ENCODE measurements around the gene DYSF. TPM values are rescaled to one million over a fixed set of nuclear protein-coding genes. Genes with fewer than 3 reads are reported as not detected.
A peak's percentile ranks its signal among the peaks of the same experiment; 100 is the strongest.

The DYSF gene
- total RNA-seq, 1 experiment from 2014 or later = 0.50 TPM

DNA sequence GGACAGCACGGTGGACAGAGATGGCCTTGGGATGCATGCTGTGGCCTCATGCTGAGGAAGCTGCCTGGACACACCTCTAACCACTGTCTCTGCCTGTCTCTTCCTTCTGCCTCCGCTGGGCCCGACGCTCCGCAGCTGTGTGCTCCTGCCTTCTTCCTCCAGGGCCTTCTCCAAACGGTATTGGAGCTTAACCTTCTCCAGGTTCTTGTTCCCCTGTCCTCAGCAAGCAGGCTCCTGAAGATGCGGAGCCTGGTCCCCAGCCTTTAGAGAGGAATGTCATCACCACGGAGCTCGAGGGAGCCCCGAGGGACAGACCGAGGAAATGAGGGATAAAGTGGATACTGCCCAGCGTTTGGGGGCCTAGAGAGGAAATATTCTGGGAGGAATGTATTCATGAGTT lies 155.1 kb downstream of the DYSF start:
- in situ Hi-C loops (cut with HindIII; ENCODE audit: low pct_unique_long_range_greater_than_20kb, low sequenced_read_pairs) = no loop called here
- no peak for DNase-seq (ENCODE audit: low read depth, low spot score)

DNA sequence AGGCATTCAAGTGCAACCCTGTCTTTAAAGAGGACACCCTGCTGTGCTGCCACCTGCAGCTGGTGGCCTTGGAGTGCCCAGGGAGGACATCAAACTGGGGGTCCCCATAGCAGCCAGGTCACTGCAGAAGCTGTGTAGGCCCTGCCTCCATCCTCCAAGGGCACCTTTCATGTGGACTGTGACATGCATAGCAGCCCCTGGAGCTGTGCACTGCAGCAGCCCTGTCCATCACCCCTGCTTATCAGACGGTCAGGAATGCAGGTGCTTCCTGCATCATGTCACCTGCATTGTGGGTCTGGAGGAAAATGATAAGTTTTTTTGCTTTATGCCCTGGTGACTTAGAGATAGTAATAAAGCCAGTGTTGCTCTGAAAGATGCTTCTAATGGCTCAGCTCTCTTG lies 155.7 kb downstream of the DYSF start:
- in situ Hi-C loops (cut with HindIII; ENCODE audit: low pct_unique_long_range_greater_than_20kb, low sequenced_read_pairs) = no loop called here
- no peak for DNase-seq (ENCODE audit: low read depth, low spot score)

DNA sequence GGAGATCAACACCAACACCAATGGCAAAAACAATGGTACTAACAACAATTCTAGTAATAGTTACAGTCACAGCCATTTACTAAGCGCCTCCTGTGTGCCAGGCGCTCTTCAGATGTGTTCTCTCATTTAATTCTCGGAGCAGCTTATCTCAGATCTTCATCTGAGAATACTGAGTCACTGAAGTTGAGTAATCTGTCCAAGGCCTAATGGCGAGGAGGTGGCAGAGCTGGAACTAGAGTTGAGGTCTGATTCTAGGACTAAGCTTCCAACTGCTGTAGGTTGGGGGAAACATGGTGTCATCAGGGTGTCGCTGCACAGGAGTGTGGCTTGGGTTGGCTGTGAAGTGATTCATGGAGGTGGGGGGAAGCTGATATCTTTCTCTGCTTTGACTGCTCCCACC lies 156.1 kb downstream of the DYSF start:
- DNase-seq (ENCODE audit: low read depth, low spot score) = no peak

DNA sequence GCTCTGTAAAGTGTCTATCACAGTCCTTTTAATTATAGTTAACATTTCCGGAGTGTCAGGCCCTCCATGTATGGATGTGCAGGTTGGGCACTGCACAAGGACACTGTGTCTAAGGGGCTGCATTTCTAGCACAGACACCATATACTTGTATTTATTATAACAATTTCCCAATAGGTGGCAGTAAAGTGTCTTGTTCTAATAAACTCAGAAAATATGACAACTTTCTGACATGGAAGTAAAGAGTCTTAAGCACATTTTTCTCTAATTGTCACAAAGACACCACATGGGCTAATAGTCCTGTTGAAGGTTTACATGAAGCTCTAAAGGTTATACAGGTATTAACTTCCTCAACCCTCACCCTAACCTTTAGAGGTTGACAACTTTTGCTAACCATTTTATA lies 156.6 kb downstream of the DYSF start:
- peak; percentile 67 for DNase-seq (ENCODE audit: low read depth, low spot score)
- in situ Hi-C loops (cut with HindIII; ENCODE audit: low pct_unique_long_range_greater_than_20kb, low sequenced_read_pairs) = no loop called here

More for the DNA sequence above, 156.1 kb downstream of the DYSF start:
- in situ Hi-C loops (cut with HindIII; ENCODE audit: low pct_unique_long_range_greater_than_20kb, low sequenced_read_pairs) = no loop called here

DNA sequence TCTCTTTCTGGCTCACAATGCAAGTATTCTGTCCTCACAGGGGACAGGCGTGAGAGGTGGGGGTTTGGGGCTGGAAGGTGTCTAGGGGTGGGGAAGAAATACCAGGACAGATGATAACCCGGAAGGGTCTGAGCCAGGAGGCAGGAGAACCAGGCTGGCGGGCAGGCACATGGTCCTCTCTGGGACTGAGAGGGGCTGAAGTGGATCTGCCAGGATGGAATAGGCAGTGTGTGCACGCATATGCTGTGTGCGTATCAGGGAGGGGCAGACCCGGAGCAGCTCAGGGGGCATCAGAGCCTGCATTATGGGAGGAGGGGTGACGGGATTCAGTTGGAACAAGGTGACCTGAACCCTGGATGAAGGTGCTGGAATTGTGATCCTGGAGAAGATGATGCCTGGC lies 157.3 kb downstream of the DYSF start:
- in situ Hi-C loops (cut with HindIII; ENCODE audit: low pct_unique_long_range_greater_than_20kb, low sequenced_read_pairs) = no loop called here
- DNase-seq (ENCODE audit: low read depth, low spot score) = no peak

DNA sequence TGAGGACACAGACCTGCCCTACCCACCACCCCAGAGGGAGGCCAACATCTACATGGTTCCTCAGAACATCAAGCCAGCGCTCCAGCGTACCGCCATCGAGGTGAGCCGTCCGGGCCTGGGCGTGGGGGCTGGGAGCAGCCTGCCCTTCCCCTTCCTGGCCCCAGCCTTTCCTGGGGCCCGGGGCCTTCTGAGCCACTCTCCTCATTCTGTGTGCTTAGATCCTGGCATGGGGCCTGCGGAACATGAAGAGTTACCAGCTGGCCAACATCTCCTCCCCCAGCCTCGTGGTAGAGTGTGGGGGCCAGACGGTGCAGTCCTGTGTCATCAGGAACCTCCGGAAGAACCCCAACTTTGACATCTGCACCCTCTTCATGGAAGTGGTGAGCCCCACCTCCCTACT lies 157.9 kb downstream of the DYSF start:
- in situ Hi-C loops (cut with HindIII; ENCODE audit: low pct_unique_long_range_greater_than_20kb, low sequenced_read_pairs) = no loop called here
- DNase-seq (ENCODE audit: low read depth, low spot score) = no peak

DNA sequence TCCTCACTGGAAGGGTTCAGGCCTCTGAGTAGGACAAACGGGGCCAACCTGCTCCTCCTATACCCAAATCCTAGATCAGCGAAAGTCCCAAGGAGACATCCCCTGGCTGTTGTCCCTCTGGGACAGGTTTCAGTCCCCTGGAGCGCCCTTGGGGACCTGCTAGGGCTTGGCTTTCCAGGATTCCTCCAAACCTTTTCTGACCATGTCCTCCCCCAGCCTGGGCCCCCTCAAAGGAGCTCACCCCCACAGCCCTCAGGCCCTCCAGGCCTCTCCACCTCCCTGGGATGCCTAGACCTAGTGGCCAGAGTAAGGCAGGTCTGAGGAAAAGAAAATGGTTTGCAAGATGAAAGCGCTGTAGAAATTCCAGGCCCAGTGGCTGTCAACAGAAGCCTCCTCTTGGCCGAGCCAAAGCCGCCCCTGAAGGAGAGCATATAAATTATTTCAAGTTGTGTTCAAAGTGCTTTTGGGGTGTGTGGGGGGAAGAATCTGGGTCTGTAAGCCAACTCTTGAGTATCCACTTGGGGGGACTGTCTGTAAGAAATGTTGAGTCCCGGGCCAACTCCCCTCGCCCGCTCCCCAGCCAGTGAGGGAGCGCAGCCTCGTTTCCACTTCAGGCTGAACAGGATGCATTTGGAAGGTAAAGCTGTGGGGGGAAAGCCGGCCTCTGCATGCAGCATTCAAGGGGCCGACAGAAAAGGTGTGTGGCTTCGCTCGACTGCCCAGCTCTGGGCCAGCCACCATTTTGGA lies 158.6 kb downstream of the DYSF start:
- in situ Hi-C loops (cut with HindIII; ENCODE audit: low pct_unique_long_range_greater_than_20kb, low sequenced_read_pairs) = no loop called here

DNA sequence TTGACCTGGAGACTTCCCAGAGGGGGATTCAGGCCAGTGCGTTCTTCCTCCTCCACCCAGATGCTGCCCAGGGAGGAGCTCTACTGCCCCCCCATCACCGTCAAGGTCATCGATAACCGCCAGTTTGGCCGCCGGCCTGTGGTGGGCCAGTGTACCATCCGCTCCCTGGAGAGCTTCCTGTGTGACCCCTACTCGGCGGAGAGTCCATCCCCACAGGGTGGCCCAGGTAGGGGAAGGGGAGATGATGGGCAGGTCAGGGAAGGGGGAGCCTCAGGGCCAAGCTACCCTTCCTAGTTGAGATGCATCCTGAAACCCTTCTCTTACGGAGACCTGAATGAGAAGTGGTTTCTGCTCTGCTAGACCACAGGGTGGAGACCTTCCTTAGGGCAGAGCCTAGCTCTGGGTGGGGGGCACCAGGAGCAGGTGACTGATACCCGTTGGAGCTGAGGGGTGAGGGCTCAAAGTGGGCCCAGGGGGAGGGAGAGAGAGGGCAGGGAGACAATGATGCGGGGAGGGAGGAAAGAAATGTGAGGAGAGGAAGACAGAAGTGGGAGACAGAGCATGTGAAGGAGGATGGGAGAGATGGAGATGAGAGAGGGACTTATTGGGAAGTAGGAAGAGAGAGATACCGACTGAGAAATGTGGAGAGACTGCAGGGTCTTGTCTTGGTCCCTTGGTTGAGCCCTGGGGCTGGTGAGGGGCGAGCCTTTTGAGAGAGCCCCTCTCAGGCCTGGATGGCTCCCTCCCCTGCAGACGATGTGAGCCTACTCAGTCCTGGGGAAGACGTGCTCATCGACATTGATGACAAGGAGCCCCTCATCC lies 159.4 kb downstream of the DYSF start:
- no peak for DNase-seq (ENCODE audit: low read depth, low spot score)
- in situ Hi-C loops (cut with HindIII; ENCODE audit: low pct_unique_long_range_greater_than_20kb, low sequenced_read_pairs) = no loop called here

More for the DNA sequence above, 158.6 kb downstream of the DYSF start:
- no peak for DNase-seq (ENCODE audit: low read depth, low spot score)

DNA sequence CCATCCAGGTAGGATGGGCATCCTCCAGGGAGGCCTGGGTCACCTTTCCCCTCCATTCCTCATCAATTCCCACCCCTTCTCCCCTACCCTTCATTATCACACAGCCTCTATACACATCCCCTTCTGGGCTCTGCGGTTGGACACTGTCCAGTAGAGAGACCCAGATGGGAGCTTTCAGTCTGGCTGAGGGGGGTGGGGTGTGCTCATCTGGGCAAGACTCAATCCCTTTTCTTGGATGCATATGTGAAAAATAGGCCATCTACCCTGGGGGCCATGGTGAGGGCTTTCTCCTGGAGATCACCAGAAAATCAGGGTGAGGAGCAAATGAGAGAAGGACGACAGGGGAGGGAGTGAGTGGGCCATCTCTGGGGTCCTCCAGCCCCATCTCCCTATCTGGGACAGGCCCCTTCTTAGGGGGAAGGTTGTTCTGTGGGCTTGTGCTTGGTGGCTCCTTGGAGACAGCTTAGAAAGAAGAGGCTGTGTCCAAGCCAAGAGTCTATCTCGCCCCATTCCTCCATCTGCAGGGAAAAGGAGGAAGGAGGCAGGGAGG lies 160.1 kb downstream of the DYSF start:
- in situ Hi-C loops (cut with HindIII; ENCODE audit: low pct_unique_long_range_greater_than_20kb, low sequenced_read_pairs) = no loop called here
- no peak for DNase-seq (ENCODE audit: low read depth, low spot score)

DNA sequence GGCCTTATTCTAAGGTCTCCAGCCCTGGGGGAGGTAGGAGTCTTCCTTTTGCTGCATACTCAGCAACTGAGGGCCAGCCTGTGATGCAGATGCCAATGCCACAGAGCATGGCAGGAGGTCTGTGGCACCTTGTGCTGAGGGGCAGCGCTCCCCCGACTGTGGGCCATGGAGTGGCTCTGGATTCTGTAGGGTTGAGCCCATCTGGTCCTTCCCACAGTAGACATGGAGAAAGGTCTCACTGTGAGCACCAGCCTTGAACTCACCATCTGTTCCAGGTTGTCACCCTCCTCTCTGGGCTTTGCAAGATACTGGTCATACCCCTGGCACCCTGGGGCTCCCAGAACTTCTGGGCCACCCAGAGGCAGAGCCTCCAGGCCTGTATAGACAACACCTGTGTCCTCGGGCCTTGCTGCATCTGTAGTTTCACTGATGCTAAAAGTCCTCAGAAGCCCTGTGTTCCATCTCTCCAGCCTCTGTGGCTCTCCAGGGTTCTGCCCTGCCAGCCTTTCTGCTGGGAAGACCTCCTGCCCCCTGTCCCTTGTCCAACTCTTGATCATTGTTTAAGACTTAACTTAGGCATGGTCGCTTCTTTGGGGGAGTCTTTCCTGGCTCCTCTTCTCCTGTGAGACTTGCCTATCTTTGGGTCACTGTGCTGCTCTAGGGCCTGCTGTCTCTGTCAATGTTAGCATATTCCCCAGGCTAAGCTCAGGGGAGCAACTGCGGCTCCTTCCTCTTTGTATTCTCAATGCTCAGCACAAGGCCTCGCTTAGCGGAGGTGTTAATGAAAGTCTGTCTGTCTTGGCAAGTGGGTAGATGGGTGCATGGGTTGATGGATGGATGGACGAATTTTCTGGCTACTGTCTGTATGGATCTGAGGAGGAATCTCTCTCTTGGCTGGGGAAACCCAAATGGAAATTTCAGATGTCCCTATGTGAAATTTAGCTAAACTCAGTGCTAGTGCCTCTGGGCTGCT lies 160.9 kb downstream of the DYSF start:
- in situ Hi-C loops (cut with HindIII; ENCODE audit: low pct_unique_long_range_greater_than_20kb, low sequenced_read_pairs) = no loop called here
- DNase-seq (ENCODE audit: low read depth, low spot score) = no peak

DNA sequence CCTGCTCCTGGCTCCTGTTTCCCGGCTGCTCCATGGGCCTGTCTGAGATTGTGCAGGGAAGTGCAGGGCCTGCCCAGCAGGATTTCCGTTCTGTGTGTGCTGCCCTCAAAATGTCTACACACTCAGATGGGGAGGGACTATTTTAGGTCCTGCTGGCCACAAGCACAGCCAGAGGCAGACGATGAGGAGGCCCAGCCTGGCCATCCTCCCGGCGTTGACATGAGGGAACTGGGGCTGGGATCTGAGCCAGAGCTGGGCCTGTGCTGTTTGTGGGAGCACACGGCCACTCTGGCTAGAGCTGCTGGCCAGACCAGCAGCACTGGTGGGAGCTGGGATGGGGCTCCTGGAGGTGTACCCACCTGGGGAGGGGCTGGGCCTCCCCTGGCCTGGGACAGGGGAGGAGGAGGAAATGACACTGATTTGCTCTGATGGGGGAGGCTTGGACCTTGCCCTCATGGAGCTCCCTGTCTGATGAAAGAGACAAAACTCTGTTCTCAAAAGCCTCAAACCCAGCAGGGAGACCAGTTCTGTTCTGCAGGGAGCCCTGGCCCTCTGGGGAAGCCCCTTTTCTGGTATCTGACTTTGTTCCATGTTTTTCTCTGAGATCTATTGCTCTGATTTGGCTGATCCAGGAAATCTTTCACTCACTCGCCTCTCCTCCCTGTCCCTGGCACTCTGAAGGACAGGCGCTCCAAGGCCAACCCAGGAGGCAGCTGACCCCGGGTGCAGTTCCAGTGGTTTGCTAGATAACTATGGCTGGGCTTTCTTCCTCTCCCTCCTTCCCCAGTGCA lies 161.8 kb downstream of the DYSF start:
- in situ Hi-C loops (cut with HindIII; ENCODE audit: low pct_unique_long_range_greater_than_20kb, low sequenced_read_pairs) = no loop called here
- no peak for DNase-seq (ENCODE audit: low read depth, low spot score)

DNA sequence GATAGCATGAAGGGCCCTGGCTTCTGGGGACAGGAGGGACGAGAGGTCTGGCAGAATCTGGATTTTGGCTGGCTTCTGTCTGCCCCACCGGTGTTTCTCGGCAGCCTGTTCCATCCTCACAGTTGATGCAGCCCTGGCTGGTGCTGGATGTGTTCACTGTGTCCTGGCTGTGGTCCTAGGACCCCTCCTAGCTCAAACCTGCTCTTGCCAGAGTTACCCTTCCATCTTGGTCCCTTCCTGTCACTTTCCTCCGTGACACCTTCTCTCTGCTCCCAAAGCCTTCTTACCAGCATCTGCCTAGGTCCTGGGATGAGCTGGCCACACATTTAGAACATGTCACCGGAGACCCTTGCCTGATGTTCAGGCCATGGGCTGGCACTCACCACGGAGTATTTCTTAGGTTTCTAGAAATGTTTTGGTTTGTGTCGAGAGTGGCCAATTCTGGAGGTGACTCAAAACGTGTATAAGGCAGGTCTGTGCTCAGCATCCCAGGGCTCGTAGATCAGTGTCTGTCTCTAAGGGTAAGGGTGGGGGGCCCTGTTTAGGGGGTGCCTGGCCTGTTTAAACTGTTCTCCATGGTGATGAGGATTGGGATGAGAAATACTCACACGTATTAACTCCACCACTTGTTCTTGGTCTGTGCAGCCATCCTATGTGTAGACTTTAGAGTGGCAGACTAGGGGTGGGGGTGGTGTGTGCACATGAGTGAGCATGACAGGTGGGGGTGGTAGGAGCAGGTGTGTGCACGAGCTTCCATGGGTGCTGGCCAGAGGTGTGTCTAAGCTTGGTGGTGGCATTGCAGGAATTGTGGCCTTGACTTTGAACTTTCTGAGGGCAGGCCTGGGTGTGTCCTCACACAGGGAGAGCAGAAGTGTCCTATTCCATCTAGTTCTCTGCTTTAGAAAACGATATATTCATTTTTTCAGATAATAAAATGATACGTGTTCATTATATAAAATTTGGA lies 162.7 kb downstream of the DYSF start:
- in situ Hi-C loops (cut with HindIII; ENCODE audit: low pct_unique_long_range_greater_than_20kb, low sequenced_read_pairs) = no loop called here
- no peak for DNase-seq (ENCODE audit: low read depth, low spot score)

DNA sequence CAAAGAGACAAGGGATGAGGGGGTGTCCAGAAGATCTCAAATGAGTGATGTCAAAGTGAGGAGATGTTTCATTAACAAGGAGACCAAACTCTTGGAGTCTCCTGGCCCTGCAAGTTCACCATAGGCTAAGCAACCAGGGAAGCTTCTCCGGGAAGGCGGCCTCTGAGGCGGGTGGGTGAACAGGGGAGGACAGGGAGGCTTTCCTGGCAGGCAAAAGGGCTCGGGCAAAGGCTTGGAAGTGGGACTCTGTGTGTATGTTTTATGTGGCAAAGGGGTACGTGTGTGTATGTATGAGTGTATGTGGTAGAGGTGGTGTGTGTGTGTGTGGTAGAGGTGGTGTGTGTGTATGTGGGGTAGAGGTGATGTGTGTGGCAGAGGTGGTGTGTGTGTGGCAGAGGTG lies 163.9 kb downstream of the DYSF start:
- in situ Hi-C loops (cut with HindIII; ENCODE audit: low pct_unique_long_range_greater_than_20kb, low sequenced_read_pairs) = no loop called here
- DNase-seq (ENCODE audit: low read depth, low spot score) = no peak

DNA sequence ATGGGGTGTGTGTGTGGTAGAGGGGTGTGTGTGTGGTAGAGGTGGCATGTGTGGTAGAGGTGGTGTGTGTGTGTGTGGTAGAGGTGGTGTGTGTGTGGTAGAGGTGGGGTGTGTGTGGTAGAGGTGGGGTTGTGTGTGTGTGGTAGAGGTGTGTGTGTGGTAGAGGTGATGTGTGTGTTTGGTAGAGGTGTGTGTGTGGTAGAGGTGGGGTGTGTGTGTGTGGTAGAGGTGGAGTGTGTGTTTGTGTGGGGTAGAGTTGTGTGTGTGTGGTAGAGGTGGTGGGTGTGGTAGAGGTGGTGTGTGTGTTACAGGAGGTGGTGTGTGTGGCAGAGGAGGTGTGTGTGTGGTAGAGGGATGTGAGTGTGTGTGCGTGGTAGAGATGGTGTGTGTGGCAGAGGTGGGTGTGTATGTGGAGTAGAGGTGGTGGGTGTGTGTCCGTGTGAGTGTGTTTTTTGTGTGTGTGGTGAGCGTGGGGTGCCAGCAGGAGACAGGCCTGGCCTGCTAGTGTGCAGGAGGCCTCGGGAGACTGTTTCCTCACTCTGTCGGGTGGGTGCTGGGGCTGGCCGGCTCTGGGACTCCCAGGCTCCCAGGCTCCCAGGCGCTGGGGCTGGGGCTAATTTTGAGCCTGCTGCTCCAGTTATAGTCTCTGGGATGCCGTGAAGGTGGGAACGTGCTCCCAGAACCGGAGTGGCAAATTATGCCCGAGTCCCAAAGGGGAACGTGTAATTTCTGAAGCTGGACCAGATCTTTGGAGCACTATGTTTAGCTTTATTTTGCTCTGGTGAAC lies 165.2 kb downstream of the DYSF start:
- in situ Hi-C loops (cut with HindIII; ENCODE audit: low pct_unique_long_range_greater_than_20kb, low sequenced_read_pairs) = no loop called here
- no peak for DNase-seq (ENCODE audit: low read depth, low spot score)

DNA sequence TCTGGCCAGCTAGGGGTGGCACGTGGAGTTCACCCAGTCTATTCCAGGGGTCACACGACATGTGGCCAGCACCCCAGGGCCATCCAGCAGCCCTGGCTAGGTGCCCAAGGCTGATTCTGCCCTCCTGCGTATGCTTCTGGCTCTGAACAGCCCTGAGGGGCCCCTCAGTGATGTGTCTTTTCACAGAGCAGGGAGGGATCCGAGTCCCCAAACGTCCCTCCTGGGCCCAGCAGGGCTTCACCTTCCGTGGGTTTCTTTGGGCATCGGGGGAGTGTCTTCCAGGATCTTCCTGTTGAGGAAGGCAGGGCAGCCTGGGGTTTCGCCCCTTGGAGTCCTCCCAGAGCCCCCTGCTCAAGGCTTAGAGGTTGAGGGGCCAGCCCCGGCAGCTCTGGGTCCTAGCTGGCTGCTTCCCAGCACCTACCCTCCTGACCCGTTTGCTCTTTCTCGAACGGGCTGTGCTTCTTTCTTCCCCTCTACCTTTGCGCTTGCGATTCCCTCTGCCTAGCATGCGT lies 165.9 kb downstream of the DYSF start:
- no peak for DNase-seq (ENCODE audit: low read depth, low spot score)
- in situ Hi-C loops (cut with HindIII; ENCODE audit: low pct_unique_long_range_greater_than_20kb, low sequenced_read_pairs) = no loop called here

Data from SK-MEL-5 (cell line).